ENCODE data around the gene TECPR2.

DNA sequence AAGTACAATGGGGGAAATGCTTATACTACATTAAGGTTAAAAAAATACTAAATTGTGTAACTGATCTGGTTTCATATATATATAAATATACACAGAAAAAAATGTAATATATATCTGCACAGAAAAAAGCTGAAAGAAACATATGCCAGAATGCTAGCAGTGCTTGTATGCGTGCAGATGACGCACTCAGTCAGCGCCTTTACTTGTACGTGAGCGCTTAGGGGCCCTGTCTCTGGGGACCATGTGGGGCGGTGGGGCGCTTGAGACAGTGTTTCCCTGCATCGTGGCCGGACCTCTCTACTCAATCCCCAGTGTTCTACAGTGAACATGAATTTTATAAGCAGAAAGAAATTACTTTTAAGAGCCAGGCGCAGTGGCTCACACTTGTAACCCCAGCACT is 139.8 kb downstream of the TECPR2 start:
- TF ChIP-seq, protein P1, sequence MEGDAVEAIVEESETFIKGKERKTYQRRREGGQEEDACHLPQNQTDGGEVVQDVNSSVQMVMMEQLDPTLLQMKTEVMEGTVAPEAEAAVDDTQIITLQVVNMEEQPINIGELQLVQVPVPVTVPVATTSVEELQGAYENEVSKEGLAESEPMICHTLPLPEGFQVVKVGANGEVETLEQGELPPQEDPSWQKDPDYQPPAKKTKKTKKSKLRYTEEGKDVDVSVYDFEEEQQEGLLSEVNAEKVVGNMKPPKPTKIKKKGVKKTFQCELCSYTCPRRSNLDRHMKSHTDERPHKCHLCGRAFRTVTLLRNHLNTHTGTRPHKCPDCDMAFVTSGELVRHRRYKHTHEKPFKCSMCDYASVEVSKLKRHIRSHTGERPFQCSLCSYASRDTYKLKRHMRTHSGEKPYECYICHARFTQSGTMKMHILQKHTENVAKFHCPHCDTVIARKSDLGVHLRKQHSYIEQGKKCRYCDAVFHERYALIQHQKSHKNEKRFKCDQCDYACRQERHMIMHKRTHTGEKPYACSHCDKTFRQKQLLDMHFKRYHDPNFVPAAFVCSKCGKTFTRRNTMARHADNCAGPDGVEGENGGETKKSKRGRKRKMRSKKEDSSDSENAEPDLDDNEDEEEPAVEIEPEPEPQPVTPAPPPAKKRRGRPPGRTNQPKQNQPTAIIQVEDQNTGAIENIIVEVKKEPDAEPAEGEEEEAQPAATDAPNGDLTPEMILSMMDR (IDR thresholded peaks at IDR 0.05) = no peak
- TF ChIP-seq POLR2A (IDR thresholded peaks at IDR 0.05) = no peak
- TF ChIP-seq POLR2AphosphoS5 (IDR thresholded peaks at IDR 0.05; ENCODE audit: insufficient read depth in 1 of 2, low read depth in 1 of 2) = no peak
